RWPE2 (cell line): ENCODE results near the gene TXN2.
"Not testable (repeated sequence)": the region's sequence is repeated elsewhere in the genome, so short reads cannot be mapped to it uniquely, and the experiment has no call there.

Source experiments
- ATAC-seq: fragments of 200-7000 bp; cut with Tn5 transposase; 3 replicates; pipeline ENCODE4 v1.9.1; 2021; ENCODE audit warnings: low read depth
- DNase-seq: peaks from one replicate; pipeline ENCODE4 v3.0.0-alpha.2; 2020; ENCODE audit warnings: low spot score
- H3K27ac ChIP-seq: fragments of 450-650 bp; 2 replicates; pipeline ENCODE4 v1.5.1; 2017; ENCODE audit warnings: mild to moderate bottlenecking; ENCODE audit not compliant: poor library complexity, severe bottlenecking
- H3K27me3 ChIP-seq: fragments of 250-450 bp; sonication (Bioruptor Pico); 2 replicates; pipeline ENCODE4 v1.5.1; 2021; ENCODE audit warnings: mild to moderate bottlenecking, moderate library complexity; ENCODE audit not compliant: insufficient read depth, poor library complexity, severe bottlenecking
- H3K36me3 ChIP-seq: fragments of 250-450 bp; sonication (Bioruptor Pico); 2 replicates; pipeline ENCODE4 v1.5.1; 2020; ENCODE audit warnings: low read depth, mild to moderate bottlenecking, moderate library complexity
- H3K4me1 ChIP-seq: fragments of 250-450 bp; sonication (Bioruptor Pico); 2 replicates; pipeline ENCODE4 v1.5.1; 2021; ENCODE audit warnings: mild to moderate bottlenecking, moderate library complexity; ENCODE audit not compliant: insufficient read depth, poor library complexity, severe bottlenecking
- H3K4me3 ChIP-seq: fragments of 250-450 bp; sonication (Bioruptor Pico); 2 replicates; pipeline ENCODE4 v1.5.1; 2021; ENCODE audit warnings: mild to moderate bottlenecking, moderate library complexity; ENCODE audit not compliant: severe bottlenecking
- H3K9me3 ChIP-seq: fragments of 250-450 bp; sonication (Bioruptor Pico); 2 replicates; pipeline ENCODE4 v1.5.1; 2021; ENCODE audit warnings: mild to moderate bottlenecking, moderate library complexity; ENCODE audit not compliant: severe bottlenecking
- CTCF ChIP-seq: fragments of 450-650 bp; IDR thresholded peaks from one replicate; pipeline ENCODE4 v1.5.1; 2017; ENCODE audit warnings: mild to moderate bottlenecking, moderate library complexity; ENCODE audit not compliant: poor library complexity, severe bottlenecking

The TXN2 gene

DNA sequence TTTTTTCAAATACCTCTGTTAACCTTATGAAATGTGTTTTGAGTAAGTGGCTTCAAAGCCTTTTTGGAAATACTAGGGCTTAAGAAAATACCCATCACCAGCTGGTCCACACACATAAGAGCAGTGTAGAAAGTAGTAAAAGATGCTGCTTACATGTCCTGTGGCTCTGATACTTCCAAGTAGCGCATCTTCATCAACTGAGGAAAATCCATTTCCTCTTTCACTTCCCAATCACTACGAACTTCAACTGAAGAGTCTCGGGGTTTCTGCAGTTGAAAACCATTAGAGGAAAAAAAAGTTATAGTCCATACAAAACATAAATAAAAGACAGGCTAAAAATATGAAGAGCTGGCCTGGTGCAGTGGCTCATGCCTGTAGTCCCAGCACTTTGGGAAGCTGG lies 39.0 kb upstream of the TXN2 start:
- no peak for TF ChIP-seq CTCF
- no peaks in the 10 kb centered on the region for H3K27me3 ChIP-seq
- no peak overlapping the region for H3K4me3 ChIP-seq
- H3K27ac ChIP-seq: no peak overlapping the region
- ATAC-seq: no peak
- no peaks in the 10 kb centered on the region for H3K9me3 ChIP-seq
- H3K36me3 ChIP-seq: peaks cover 100% of the 10 kb centered on the region
- no peaks in the 10 kb centered on the region for H3K4me1 ChIP-seq
- DNase-seq: no peak

DNA sequence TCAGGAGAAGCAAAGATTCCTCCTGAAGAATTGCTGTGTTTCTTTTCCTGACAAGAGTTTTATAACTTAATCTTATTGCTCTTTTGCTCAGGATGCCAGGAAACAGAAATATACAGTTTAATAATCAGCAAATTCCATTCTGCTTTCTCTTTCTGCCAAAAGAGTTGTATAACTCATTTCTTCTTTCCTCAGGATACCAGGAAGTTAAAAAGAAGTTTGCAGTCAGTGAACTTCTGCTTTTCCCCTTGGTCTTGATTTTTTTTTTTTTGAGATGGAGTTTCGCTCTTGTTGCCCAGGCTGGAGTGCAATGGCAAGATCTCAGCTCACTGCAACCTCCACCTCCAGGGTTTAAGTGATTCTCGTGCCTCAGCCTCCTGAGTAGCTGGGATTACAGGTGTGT lies 38.5 kb upstream of the TXN2 start:
- not testable (repeated sequence) for H3K9me3 ChIP-seq, H3K4me1 ChIP-seq, DNase-seq, H3K4me3 ChIP-seq, ATAC-seq, H3K27me3 ChIP-seq, H3K27ac ChIP-seq
- peaks cover 100% of the 10 kb centered on the region for H3K36me3 ChIP-seq

GRCh38 chr22:36514766-36515165 lies 33.3 kb upstream of the TXN2 start:
- no peaks in the 10 kb centered on the region for H3K4me1 ChIP-seq
- no peak overlapping the region for H3K27ac ChIP-seq
- ATAC-seq (no peak), DNase-seq (no peak)
- no peaks in the 10 kb centered on the region for H3K27me3 ChIP-seq
- no peak for TF ChIP-seq CTCF
- H3K4me3 ChIP-seq: no peak overlapping the region
- peaks cover 92% of the 10 kb centered on the region for H3K36me3 ChIP-seq
- no peaks in the 10 kb centered on the region for H3K9me3 ChIP-seq

DNA sequence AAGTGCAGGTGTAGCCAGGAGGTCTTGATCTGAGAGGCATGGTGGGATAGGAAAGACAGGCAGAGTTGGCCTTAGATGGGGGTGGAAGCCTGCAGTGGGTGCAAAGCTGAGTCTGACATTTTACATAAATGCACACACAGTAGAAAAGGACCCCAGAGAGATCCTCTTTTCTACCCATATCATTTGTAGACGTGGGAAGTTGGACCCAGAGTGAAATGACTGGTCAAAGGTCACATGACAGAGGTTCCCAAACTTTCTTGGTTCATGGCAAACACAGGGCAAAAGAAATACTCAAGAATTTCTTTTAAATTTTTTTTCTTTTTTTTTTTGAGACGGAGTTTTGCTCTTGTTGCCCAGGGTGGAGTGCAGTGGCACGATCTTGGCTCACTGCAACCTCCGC lies 31.6 kb upstream of the TXN2 start:
- DNase-seq (no peak), ATAC-seq (no peak)
- H3K36me3 ChIP-seq: peaks cover 74% of the 10 kb centered on the region
- H3K4me1 ChIP-seq: no peaks in the 10 kb centered on the region
- H3K4me3 ChIP-seq: no peak overlapping the region
- H3K27ac ChIP-seq: no peak overlapping the region
- H3K27me3 ChIP-seq: no peaks in the 10 kb centered on the region
- H3K9me3 ChIP-seq: no peaks in the 10 kb centered on the region
- no peak for TF ChIP-seq CTCF

- H3K36me3 ChIP-seq: peaks cover 68% of the 10 kb centered on the region
- no peak for DNase-seq
- no peak for TF ChIP-seq CTCF
- no peak for ATAC-seq
- H3K4me1 ChIP-seq: no peaks in the 10 kb centered on the region
- H3K9me3 ChIP-seq: no peaks in the 10 kb centered on the region
- no peaks in the 10 kb centered on the region for H3K27me3 ChIP-seq
- no peak overlapping the region for H3K27ac ChIP-seq
- H3K4me3 ChIP-seq: no peak overlapping the region
These were observed 30.9 kb upstream of the TXN2 start for GRCh38 chr22:36512333-36512732.
